HCT116 (cell line): ENCODE measurements around the gene PXMP2. TPM values are rescaled to one million over a fixed set of nuclear protein-coding genes. Genes with fewer than 3 reads are reported as not detected.

ENCODE experiments used
- ATAC-seq: fragments of 200-7000 bp; cut with Tn5 transposase; 2 replicates; pipeline ENCODE4 v1.9.1; 2020; ENCODE audit warnings: mild to moderate bottlenecking, moderate library complexity
- BruUV-seq: library from RNA; stranded (reverse); fragments of 400-500 nt; replicated peaks from 2 replicates; lab custom pipeline; 2021; lab: Mats Ljungman, UMichigan
- CTCF ChIA-PET: fragments of 300-600 bp; sonication (Branson Sonifier 250); formaldehyde crosslinking; loops from one replicate; lab custom pipeline; 2021; ENCODE audit warnings: antibody characterized with exemption; lab: Charles Lee
- POLR2A ChIA-PET: fragments of 300-600, 350-600 bp; sonication (Branson Sonifier 250); formaldehyde crosslinking; loops from one replicate; lab custom pipeline; 2021; ENCODE audit warnings: antibody characterized with exemption; lab: Charles Lee
- RAD21 ChIA-PET, 2 experiments: fragments of 300-600 bp; sonication (Branson Sonifier 250); formaldehyde crosslinking; loops; one replicate each; lab custom pipeline; 2023; ENCODE audit warnings: low total read pairs in 2 of 2; ENCODE audit not compliant: uncharacterized antibody in 2 of 2, unreplicated experiment in 2 of 2, low non-redundant PET in 1 of 2; lab: Charles Lee
- DNase-seq: peaks from one replicate; pipeline ENCODE4 v3.0.0-alpha.2; 2010; ENCODE audit warnings: low read depth, low spot score
- H2AFZ ChIP-seq: fragments of 200-600 bp; shearing (Covaris generic), sonication (generic); 2 replicates; pipeline ENCODE4 v1.6.1; 2017; ENCODE audit warnings: low read depth, mixed run types, mixed read lengths, antibody characterized with exemption, low read length; ENCODE audit not compliant: poor library complexity, severe bottlenecking
- H3K27ac ChIP-seq: 2 replicates; pipeline ENCODE4 v1.5.1; 2012; ENCODE audit warnings: low read depth, low read length
- H3K27me3 ChIP-seq: fragments of 200-600 bp; sonication (generic); 2 replicates; pipeline ENCODE4 v1.6.1; 2016; ENCODE audit warnings: mixed run types, low read length, mixed read lengths; ENCODE audit not compliant: insufficient read depth
- H3K36me3 ChIP-seq, 2 experiments: fragments of 200-500 bp in 1 of 2; fragments of 200-600 bp in 1 of 2; sonication (Bioruptor generic) in 1 of 2; sonication (generic) in 1 of 2; 2 replicates each; pipeline versions ENCODE4 v1.5.1 to v1.6.1; 2014 to 2016; ENCODE audit warnings: low read length in 2 of 2, inconsistent platforms in 1 of 2, mixed read lengths in 1 of 2, mixed run types in 1 of 2; ENCODE audit not compliant: insufficient read depth in 2 of 2, control insufficient read depth in 1 of 2
- H3K4me1 ChIP-seq, 2 experiments: fragments of 200-600 bp in 1 of 2; sonication (generic) in 1 of 2; 2 replicates each; pipeline versions ENCODE4 v1.5.1 to v1.6.1; 2012 to 2017; ENCODE audit warnings: low read length in 2 of 2, inconsistent platforms in 1 of 2, mild to moderate bottlenecking in 1 of 2, mixed read lengths in 1 of 2, mixed run types in 1 of 2, moderate library complexity in 1 of 2; ENCODE audit not compliant: insufficient read depth in 2 of 2, control insufficient read depth in 1 of 2
- H3K4me2 ChIP-seq: fragments of 200-600 bp; sonication (generic); 2 replicates; pipeline ENCODE4 v1.6.1; 2017; ENCODE audit warnings: mixed run types, low read length, mixed read lengths
- H3K4me3 ChIP-seq, 2 experiments: fragments of 200-600 bp in 1 of 2; sonication (generic) in 1 of 2; replicated peaks in 1 of 2; 2 replicates each; pipeline ENCODE4 v1.5.1; 2011 to 2016; ENCODE audit warnings: low read length in 2 of 2, control low read depth in 1 of 2, low read depth in 1 of 2, mild to moderate bottlenecking in 1 of 2, mixed read lengths in 1 of 2, mixed run types in 1 of 2
- H3K79me2 ChIP-seq: fragments of 200-600 bp; sonication (generic); 2 replicates; pipeline ENCODE4 v1.6.1; 2017; ENCODE audit warnings: mild to moderate bottlenecking, mixed run types, low read length, moderate library complexity, mixed read lengths; ENCODE audit not compliant: insufficient read depth
- H3K9ac ChIP-seq: fragments of 200-600 bp; sonication (generic); 2 replicates; pipeline ENCODE4 v1.6.1; 2016; ENCODE audit warnings: low read length, mixed read lengths
- H3K9me2 ChIP-seq: fragments of 200-600 bp; sonication (generic), shearing (Covaris generic); 2 replicates; pipeline ENCODE4 v1.6.1; 2017; ENCODE audit warnings: mixed run types, mild to moderate bottlenecking, moderate library complexity; ENCODE audit not compliant: insufficient read depth
- H3K9me3 ChIP-seq, 2 experiments: fragments of 200-500 bp in 1 of 2; fragments of 200-600 bp in 1 of 2; sonication (Bioruptor generic) in 1 of 2; sonication (generic) in 1 of 2; 2 replicates each; pipeline ENCODE4 v1.6.1; 2014 to 2017; ENCODE audit warnings: low read length in 2 of 2, mixed read lengths in 2 of 2, inconsistent platforms in 1 of 2, low read depth in 1 of 2, mild to moderate bottlenecking in 1 of 2, mixed run types in 1 of 2, moderate library complexity in 1 of 2; ENCODE audit not compliant: control insufficient read depth in 1 of 2, insufficient read depth in 1 of 2
- H4K20me1 ChIP-seq: fragments of 200-600 bp; sonication (generic), shearing (Covaris generic); 2 replicates; pipeline ENCODE4 v1.6.1; 2017; ENCODE audit warnings: mixed run types, mild to moderate bottlenecking, moderate library complexity; ENCODE audit not compliant: insufficient read depth
- EGR1 ChIP-seq: IDR thresholded peaks from 2 replicates; pipeline ENCODE4 v1.6.1; 2012; ENCODE audit warnings: low read depth
- ELF1 ChIP-seq: IDR thresholded peaks from 2 replicates; pipeline ENCODE4 v1.6.1; 2012; ENCODE audit warnings: low read depth, borderline replicate concordance
- POLR2AphosphoS5 ChIP-seq: IDR thresholded peaks from 2 replicates; pipeline ENCODE4 v1.6.1; 2011; ENCODE audit warnings: mild to moderate bottlenecking, low read depth, low read length, moderate library complexity
- RAD21 ChIP-seq: IDR thresholded peaks from 2 replicates; pipeline ENCODE4 v1.6.1; 2012; ENCODE audit warnings: low read depth, mild to moderate bottlenecking
- TCF7L2 ChIP-seq: IDR thresholded peaks from 2 replicates; pipeline ENCODE4 v1.7.0; 2011; ENCODE audit warnings: borderline replicate concordance, inconsistent platforms; ENCODE audit not compliant: insufficient read depth, insufficient read length; ENCODE audit errors: extremely low read depth
- YY1 ChIP-seq: IDR thresholded peaks from 2 replicates; pipeline ENCODE4 v1.6.1; 2011; ENCODE audit warnings: low read length, low read depth, moderate library complexity, mild to moderate bottlenecking; ENCODE audit not compliant: insufficient replicate concordance; ENCODE audit errors: extremely low read depth
- ZFX ChIP-seq: fragments of 450-650 bp; IDR thresholded peaks from 2 replicates; pipeline ENCODE4 v1.6.1; 2017
- ZNF274 ChIP-seq: fragments of 200-500 bp; sonication (Bioruptor generic); IDR thresholded peaks from 2 replicates; pipeline ENCODE4 v1.6.1; 2014; ENCODE audit warnings: mild to moderate bottlenecking, low read depth, low read length, inconsistent platforms
- intact Hi-C: fragments of 100-400 bp; cut with micrococcal nuclease; formaldehyde crosslinking; loops from 2 replicates; pipeline ENCODE4 v1.10.0; 2022
- total RNA-seq: library from RNA; stranded (reverse); gene quantifications from one replicate; pipeline ENCODE4 v1.2.1, GENCODE V29; 2021; ENCODE audit not compliant: unreplicated experiment
- TF ChIP-seq, protein P1 (sequence below): IDR thresholded peaks from 2 replicates; pipeline ENCODE4 v1.6.1; 2011; ENCODE audit warnings: mild to moderate bottlenecking, low read length, moderate library complexity; ENCODE audit not compliant: insufficient replicate concordance; ENCODE audit errors: extremely low read depth
- TF ChIP-seq, protein P2 (sequence below), 3 experiments: fragments of 200-600 bp in 1 of 3; sonication (generic) in 1 of 3; IDR thresholded peaks in 2 of 3; conservative IDR thresholded peaks in 1 of 3; 2 replicates each; pipeline ENCODE4 v1.5.1; 2012 to 2017; ENCODE audit warnings: low read depth in 2 of 3, low read length in 2 of 3, antibody characterized with exemption in 1 of 3, borderline replicate concordance in 1 of 3, control low read depth in 1 of 3, mild to moderate bottlenecking in 1 of 3, mixed read lengths in 1 of 3, mixed run types in 1 of 3, moderate library complexity in 1 of 3; ENCODE audit not compliant: insufficient read depth in 1 of 3
- TF ChIP-seq, protein P3 (sequence below): IDR thresholded peaks from 2 replicates; pipeline ENCODE4 v1.6.1; 2012
- TF ChIP-seq, protein P4 (sequence below): IDR thresholded peaks from 2 replicates; pipeline ENCODE4 v1.6.1; 2012

Gene PXMP2
- total RNA-seq, 1 experiment from 2014 or later: 30.9 TPM

DNA sequence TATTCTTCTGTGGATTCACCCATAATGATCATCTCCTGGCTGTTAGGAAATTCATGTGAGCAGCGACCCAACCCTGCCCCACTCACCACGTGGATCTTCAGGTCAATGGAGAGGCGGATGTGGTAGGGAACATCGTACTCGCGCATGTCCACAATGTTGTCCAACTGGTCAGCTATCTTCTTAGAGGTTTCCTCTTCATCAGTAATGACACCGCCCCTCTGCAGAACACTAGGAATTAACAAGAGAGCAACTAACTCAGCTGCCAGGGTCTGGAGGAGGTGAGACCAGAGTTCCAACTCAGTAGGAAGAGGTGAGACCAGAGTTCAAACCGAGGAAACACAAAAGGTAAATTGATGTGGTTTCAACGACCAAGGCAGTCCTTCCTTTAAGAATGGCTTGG lies 9.9 kb upstream of the PXMP2 start:
- Histone ChIP-seq H3K9me2 (no peaks in the 10 kb centered on the region), H3K27ac (no peak overlapping the region), H3K9ac (no peak overlapping the region), H3K36me3 (peaks cover 43 to 66% of the 10 kb centered on the region in 2 experiments), H3K4me2 (no peak overlapping the region), H3K4me1 (no peaks in the 10 kb centered on the region)
- ATAC-seq: no peak
- TF ChIP-seq ZFX (no peak), RAD21 (no peak), YY1 (no peak), EGR1 (no peak), POLR2AphosphoS5 (no peak), ELF1 (no peak), ZNF274 (no peak), TCF7L2 (no peak)
- TF ChIP-seq, protein P1, sequence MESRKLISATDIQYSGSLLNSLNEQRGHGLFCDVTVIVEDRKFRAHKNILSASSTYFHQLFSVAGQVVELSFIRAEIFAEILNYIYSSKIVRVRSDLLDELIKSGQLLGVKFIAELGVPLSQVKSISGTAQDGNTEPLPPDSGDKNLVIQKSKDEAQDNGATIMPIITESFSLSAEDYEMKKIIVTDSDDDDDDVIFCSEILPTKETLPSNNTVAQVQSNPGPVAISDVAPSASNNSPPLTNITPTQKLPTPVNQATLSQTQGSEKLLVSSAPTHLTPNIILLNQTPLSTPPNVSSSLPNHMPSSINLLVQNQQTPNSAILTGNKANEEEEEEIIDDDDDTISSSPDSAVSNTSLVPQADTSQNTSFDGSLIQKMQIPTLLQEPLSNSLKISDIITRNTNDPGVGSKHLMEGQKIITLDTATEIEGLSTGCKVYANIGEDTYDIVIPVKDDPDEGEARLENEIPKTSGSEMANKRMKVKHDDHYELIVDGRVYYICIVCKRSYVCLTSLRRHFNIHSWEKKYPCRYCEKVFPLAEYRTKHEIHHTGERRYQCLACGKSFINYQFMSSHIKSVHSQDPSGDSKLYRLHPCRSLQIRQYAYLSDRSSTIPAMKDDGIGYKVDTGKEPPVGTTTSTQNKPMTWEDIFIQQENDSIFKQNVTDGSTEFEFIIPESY: no peak
- TF ChIP-seq, protein P2, sequence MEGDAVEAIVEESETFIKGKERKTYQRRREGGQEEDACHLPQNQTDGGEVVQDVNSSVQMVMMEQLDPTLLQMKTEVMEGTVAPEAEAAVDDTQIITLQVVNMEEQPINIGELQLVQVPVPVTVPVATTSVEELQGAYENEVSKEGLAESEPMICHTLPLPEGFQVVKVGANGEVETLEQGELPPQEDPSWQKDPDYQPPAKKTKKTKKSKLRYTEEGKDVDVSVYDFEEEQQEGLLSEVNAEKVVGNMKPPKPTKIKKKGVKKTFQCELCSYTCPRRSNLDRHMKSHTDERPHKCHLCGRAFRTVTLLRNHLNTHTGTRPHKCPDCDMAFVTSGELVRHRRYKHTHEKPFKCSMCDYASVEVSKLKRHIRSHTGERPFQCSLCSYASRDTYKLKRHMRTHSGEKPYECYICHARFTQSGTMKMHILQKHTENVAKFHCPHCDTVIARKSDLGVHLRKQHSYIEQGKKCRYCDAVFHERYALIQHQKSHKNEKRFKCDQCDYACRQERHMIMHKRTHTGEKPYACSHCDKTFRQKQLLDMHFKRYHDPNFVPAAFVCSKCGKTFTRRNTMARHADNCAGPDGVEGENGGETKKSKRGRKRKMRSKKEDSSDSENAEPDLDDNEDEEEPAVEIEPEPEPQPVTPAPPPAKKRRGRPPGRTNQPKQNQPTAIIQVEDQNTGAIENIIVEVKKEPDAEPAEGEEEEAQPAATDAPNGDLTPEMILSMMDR (IDR thresholded peaks at IDR 0.05 in 2 of 3, conservative IDR thresholded peaks at IDR 0.05 in 1 of 3; ENCODE audit: borderline replicate concordance in 1 of 3, insufficient read depth in 1 of 3, low read depth in 2 of 3, low read length in 2 of 3): no peak
- TF ChIP-seq, protein P3, sequence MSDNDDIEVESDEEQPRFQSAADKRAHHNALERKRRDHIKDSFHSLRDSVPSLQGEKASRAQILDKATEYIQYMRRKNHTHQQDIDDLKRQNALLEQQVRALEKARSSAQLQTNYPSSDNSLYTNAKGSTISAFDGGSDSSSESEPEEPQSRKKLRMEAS: no peak
- TF ChIP-seq, protein P4, sequence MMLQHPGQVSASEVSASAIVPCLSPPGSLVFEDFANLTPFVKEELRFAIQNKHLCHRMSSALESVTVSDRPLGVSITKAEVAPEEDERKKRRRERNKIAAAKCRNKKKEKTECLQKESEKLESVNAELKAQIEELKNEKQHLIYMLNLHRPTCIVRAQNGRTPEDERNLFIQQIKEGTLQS: no peak
- TF ChIP-seq, all 23 proteins: peak for 0
- no TSS peak for BruUV-seq
- H4K20me1 ChIP-seq: peaks cover 4% of the 10 kb centered on the region; the same call in 1 of the 2 replicates
- intact Hi-C loops: no loop called here
- no peaks in the 10 kb centered on the region for H3K27me3 ChIP-seq
- peaks cover 70% of the 10 kb centered on the region for H3K79me2 ChIP-seq
- H3K9me3 ChIP-seq: no peaks in the 10 kb centered on the region
- POLR2A ChIA-PET: no interaction called here
- RAD21 ChIA-PET: no interaction called here
- no peak overlapping the region for H3K4me3 ChIP-seq
- CTCF ChIA-PET: no interaction called here
- DNase-seq: no peak
- H2AFZ ChIP-seq: no peak overlapping the region
